CD4-positive, alpha-beta T cell treated with Interleukin-6 for 4 hours (primary cell): ENCODE data around the gene RPTOR.

Experiments used
- DNase-seq: peaks from one replicate; pipeline ENCODE4 v3.0.0-alpha.2; 2020; ENCODE audit warnings: mixed read lengths

Gene RPTOR

GRCh38 chr17:80770881-80771611 is 226.4 kb downstream of the RPTOR start:
- no peak for DNase-seq

GRCh38 chr17:80771612-80772005 is 227.0 kb downstream of the RPTOR start:
- no peak for DNase-seq

- DNase-seq = no peak
These were observed 228.2 kb downstream of the RPTOR start for GRCh38 chr17:80772906-80773242.

GRCh38 chr17:80773243-80773991 is 228.8 kb downstream of the RPTOR start:
- DNase-seq = no peak

GRCh38 chr17:80774146-80774545 is 229.5 kb downstream of the RPTOR start:
- no peak for DNase-seq

GRCh38 chr17:80774643-80775281 is 230.1 kb downstream of the RPTOR start:
- peak; percentile 57 for DNase-seq

GRCh38 chr17:80775863-80776262 is 231.2 kb downstream of the RPTOR start:
- DNase-seq = no peak

GRCh38 chr17:80777274-80777673 is 232.6 kb downstream of the RPTOR start:
- no peak for DNase-seq

GRCh38 chr17:80778716-80779115 is 234.1 kb downstream of the RPTOR start:
- DNase-seq = no peak

- no peak for DNase-seq
These were observed 234.7 kb downstream of the RPTOR start for GRCh38 chr17:80779336-80779735.

- DNase-seq = no peak
These were observed 235.3 kb downstream of the RPTOR start for GRCh38 chr17:80779961-80780380.

GRCh38 chr17:80780381-80781198 is 236.0 kb downstream of the RPTOR start:
- DNase-seq = peak; percentile 65

GRCh38 chr17:80781211-80781610 is 236.6 kb downstream of the RPTOR start:
- DNase-seq = peak; percentile 65

GRCh38 chr17:80781807-80782277 is 237.2 kb downstream of the RPTOR start:
- DNase-seq = no peak

- peak; percentile 76 for DNase-seq
These were observed 238.1 kb downstream of the RPTOR start for GRCh38 chr17:80782536-80783427.

- no peak for DNase-seq
These were observed 238.8 kb downstream of the RPTOR start for GRCh38 chr17:80783486-80783885.

GRCh38 chr17:80783971-80784370 is 239.3 kb downstream of the RPTOR start:
- DNase-seq = no peak

GRCh38 chr17:80785477-80786178 is 241.0 kb downstream of the RPTOR start:
- DNase-seq = peak; percentile 55

GRCh38 chr17:80786470-80786869 is 241.8 kb downstream of the RPTOR start:
- no peak for DNase-seq

GRCh38 chr17:80786887-80787286 is 242.2 kb downstream of the RPTOR start:
- no peak for DNase-seq

GRCh38 chr17:80787881-80788280 is 243.2 kb downstream of the RPTOR start:
- no peak for DNase-seq
